ENCODE results near the gene CDH22.

The CDH22 gene

GRCh38 chr20:46169245-46170171 lies 138.8 kb downstream of the CDH22 start:
- no peak for DNase-seq (ENCODE audit: low spot score)

GRCh38 chr20:46168438-46168837 lies 139.9 kb downstream of the CDH22 start:
- no peak for DNase-seq (ENCODE audit: low spot score)

GRCh38 chr20:46167080-46167479 lies 141.2 kb downstream of the CDH22 start:
- no peak for DNase-seq (ENCODE audit: low spot score)

GRCh38 chr20:46164254-46164653 lies 144.0 kb downstream of the CDH22 start:
- DNase-seq (ENCODE audit: low spot score), result no peak

- DNase-seq (ENCODE audit: low spot score), result no peak
Measured at GRCh38 chr20:46161921-46162320, 146.4 kb downstream of the CDH22 start.

- DNase-seq (ENCODE audit: low spot score), result no peak
Measured at GRCh38 chr20:46160661-46161060, 147.6 kb downstream of the CDH22 start.

- no peak for DNase-seq (ENCODE audit: low spot score)
Measured at GRCh38 chr20:46159101-46159897, 149.0 kb downstream of the CDH22 start.

GRCh38 chr20:46158476-46158987 lies 149.8 kb downstream of the CDH22 start:
- no peak for DNase-seq (ENCODE audit: low spot score)

GRCh38 chr20:46157625-46158024 lies 150.7 kb downstream of the CDH22 start:
- no peak for DNase-seq (ENCODE audit: low spot score)

GRCh38 chr20:46157076-46157592 lies 151.2 kb downstream of the CDH22 start:
- DNase-seq (ENCODE audit: low spot score), result no peak

GRCh38 chr20:46156065-46156464 lies 152.2 kb downstream of the CDH22 start:
- DNase-seq (ENCODE audit: low spot score), result no peak

GRCh38 chr20:46154796-46155195 lies 153.5 kb downstream of the CDH22 start:
- no peak for DNase-seq (ENCODE audit: low spot score)

- DNase-seq (ENCODE audit: low spot score), result no peak
Measured at GRCh38 chr20:46154305-46154704, 154.0 kb downstream of the CDH22 start.

GRCh38 chr20:46152824-46153586 lies 155.3 kb downstream of the CDH22 start:
- DNase-seq (ENCODE audit: low spot score), result no peak

- peak; percentile 50 for DNase-seq (ENCODE audit: low spot score)
Measured at GRCh38 chr20:46151936-46152335, 156.4 kb downstream of the CDH22 start.

GRCh38 chr20:46150943-46151342 lies 157.4 kb downstream of the CDH22 start:
- no peak for DNase-seq (ENCODE audit: low spot score)

GRCh38 chr20:46148313-46149208 lies 159.7 kb downstream of the CDH22 start:
- no peak for DNase-seq (ENCODE audit: low spot score)

GRCh38 chr20:46145713-46146112 lies 162.6 kb downstream of the CDH22 start:
- DNase-seq (ENCODE audit: low spot score), result no peak

- no peak for DNase-seq (ENCODE audit: low spot score)
Measured at GRCh38 chr20:46144432-46145025, 163.8 kb downstream of the CDH22 start.

- DNase-seq (ENCODE audit: low spot score), result no peak
Measured at GRCh38 chr20:46142124-46142523, 166.2 kb downstream of the CDH22 start.
